NT2/D1 (cell line): Measurements from ENCODE around the gene RNASEH2C.
"Not testable (repeated sequence)": the region's sequence is repeated elsewhere in the genome, so short reads cannot be mapped to it uniquely, and the experiment has no call there.

Experiments used
- SUZ12 ChIP-seq: IDR thresholded peaks from 2 replicates; pipeline ENCODE4 v1.6.1; 2011; ENCODE audit not compliant: insufficient read length, insufficient read depth; ENCODE audit errors: extremely low read depth
- YY1 ChIP-seq: IDR thresholded peaks from 2 replicates; pipeline ENCODE4 v1.6.1; 2011; ENCODE audit not compliant: insufficient read length, insufficient read depth
- ZNF274 ChIP-seq: IDR thresholded peaks from 2 replicates; pipeline ENCODE4 v1.6.1; 2011; ENCODE audit warnings: mild to moderate bottlenecking, low read depth, low read length

GRCh38 chr11:65706303-65706763 lies 14.3 kb downstream of the RNASEH2C start:
- not testable (repeated sequence) for TF ChIP-seq YY1, ZNF274, SUZ12
